GM12875 (cell line): ENCODE results near the gene GLIS1.

Experiments used
- H3K4me3 ChIP-seq: one replicate; pipeline ENCODE4 v1.5.1; 2011; ENCODE audit warnings: low read depth, low read length, control low read depth
- CTCF ChIP-seq: IDR thresholded peaks from 2 replicates; pipeline ENCODE4 v1.5.1; 2011; ENCODE audit warnings: low read depth, mild to moderate bottlenecking, control low read depth, inconsistent platforms, low read length, moderate library complexity, borderline replicate concordance; ENCODE audit not compliant: insufficient read depth

GLIS1 gene

GRCh38 chr1:53638360-53639035 lies 100.5 kb downstream of the GLIS1 start:
- no peak for TF ChIP-seq CTCF
- H3K4me3 ChIP-seq, result no peak overlapping the region

- no peak overlapping the region for H3K4me3 ChIP-seq
- TF ChIP-seq CTCF, result no peak
Observed at GRCh38 chr1:53637511-53638359, 101.2 kb downstream of the GLIS1 start.

GRCh38 chr1:53636621-53637171 lies 102.3 kb downstream of the GLIS1 start:
- H3K4me3 ChIP-seq, result no peak overlapping the region

GRCh38 chr1:53634571-53634979 lies 104.4 kb downstream of the GLIS1 start:
- H3K4me3 ChIP-seq, result no peak overlapping the region
- no peak for TF ChIP-seq CTCF

More at GRCh38 chr1:53636621-53637171, 102.3 kb downstream of the GLIS1 start:
- TF ChIP-seq CTCF, result no peak

- no peak for TF ChIP-seq CTCF
Observed at GRCh38 chr1:53633073-53633704, 105.8 kb downstream of the GLIS1 start.

GRCh38 chr1:53631622-53632310 lies 107.2 kb downstream of the GLIS1 start:
- H3K4me3 ChIP-seq, result no peak overlapping the region
- no peak for TF ChIP-seq CTCF

More at GRCh38 chr1:53633073-53633704, 105.8 kb downstream of the GLIS1 start:
- no peak overlapping the region for H3K4me3 ChIP-seq
